Mesendoderm (in vitro differentiated cells): Measurements from ENCODE around the gene INTS4.
"Not testable (repeated sequence)": the region's sequence is repeated elsewhere in the genome, so short reads cannot be mapped to it uniquely, and the experiment has no call there.

Experiments
- DNase-seq: peaks from one replicate; pipeline ENCODE4 v3.0.0; 2013
- H2AK5ac ChIP-seq: 2 replicates; pipeline ENCODE4 v1.6.1; 2013; ENCODE audit warnings: low read length, inconsistent platforms
- H2BK120ac ChIP-seq: 2 replicates; pipeline ENCODE4 v1.6.1; 2013; ENCODE audit warnings: low read depth, mild to moderate bottlenecking, low read length, moderate library complexity, mixed read lengths
- H2BK15ac ChIP-seq: replicated peaks from 2 replicates; pipeline ENCODE4 v1.6.1; 2013; ENCODE audit warnings: low read depth, mild to moderate bottlenecking, moderate library complexity
- H2BK5ac ChIP-seq: 2 replicates; pipeline ENCODE4 v1.6.1; 2013; ENCODE audit warnings: low read length, inconsistent platforms
- H3K18ac ChIP-seq: 2 replicates; pipeline ENCODE4 v1.6.1; 2013; ENCODE audit warnings: mild to moderate bottlenecking, low read length, mixed read lengths
- H3K23ac ChIP-seq: one replicate; pipeline ENCODE4 v1.6.1; 2013; ENCODE audit warnings: low read length
- H3K27ac ChIP-seq: 2 replicates; pipeline ENCODE4 v1.5.1; 2013; ENCODE audit warnings: low read depth, mild to moderate bottlenecking, inconsistent platforms, low read length, moderate library complexity
- H3K27me3 ChIP-seq: 2 replicates; pipeline ENCODE4 v1.6.1; 2013; ENCODE audit warnings: low read length, control low read depth, mild to moderate bottlenecking, inconsistent platforms; ENCODE audit not compliant: insufficient read depth, poor library complexity
- H3K36me3 ChIP-seq: 2 replicates; pipeline ENCODE4 v1.6.1; 2013; ENCODE audit warnings: low read length, inconsistent platforms; ENCODE audit not compliant: control insufficient read depth, insufficient read depth
- H3K4ac ChIP-seq: one replicate; pipeline ENCODE4 v1.6.1; 2013; ENCODE audit warnings: low read depth, mild to moderate bottlenecking, low read length, moderate library complexity
- H3K4me1 ChIP-seq: 2 replicates; pipeline ENCODE4 v1.6.1; 2013; ENCODE audit warnings: low read depth, low read length, inconsistent platforms; ENCODE audit not compliant: control insufficient read depth
- H3K4me2 ChIP-seq: 2 replicates; pipeline ENCODE4 v1.6.1; 2013; ENCODE audit warnings: low read length
- H3K4me3 ChIP-seq: 2 replicates; pipeline ENCODE4 v1.5.1; 2013; ENCODE audit warnings: mild to moderate bottlenecking, low read length
- H3K56ac ChIP-seq: one replicate; pipeline ENCODE4 v1.6.1; 2013; ENCODE audit warnings: low read length
- H3K79me1 ChIP-seq: 2 replicates; pipeline ENCODE4 v1.6.1; 2013; ENCODE audit warnings: low read length, inconsistent platforms
- H3K79me2 ChIP-seq: 2 replicates; pipeline ENCODE4 v1.6.1; 2013; ENCODE audit warnings: mild to moderate bottlenecking, low read length; ENCODE audit not compliant: control insufficient read depth, insufficient read depth
- H3K9ac ChIP-seq: 2 replicates; pipeline ENCODE4 v1.6.1; 2013; ENCODE audit warnings: low read length, inconsistent platforms
- H4K5ac ChIP-seq: one replicate; pipeline ENCODE4 v1.6.1; 2013; ENCODE audit warnings: low read length
- H4K8ac ChIP-seq: one replicate; pipeline ENCODE4 v1.6.1; 2013; ENCODE audit warnings: low read depth, mild to moderate bottlenecking, control low read depth, low read length, moderate library complexity
- WGBS: extraction: QIAGEN DNeasy Blood & Tissue Kit; methylation state at CpG from one replicate; pipeline ENCODE4 v1.1.7; 2013; ENCODE audit warnings: low lambda C conversion rate, missing lambda C conversion rate; ENCODE audit not compliant: insufficient coverage; ENCODE audit errors: extremely low coverage; 5-methylcytosine and 5-hydroxymethylcytosine counted together

INTS4 gene

DNA sequence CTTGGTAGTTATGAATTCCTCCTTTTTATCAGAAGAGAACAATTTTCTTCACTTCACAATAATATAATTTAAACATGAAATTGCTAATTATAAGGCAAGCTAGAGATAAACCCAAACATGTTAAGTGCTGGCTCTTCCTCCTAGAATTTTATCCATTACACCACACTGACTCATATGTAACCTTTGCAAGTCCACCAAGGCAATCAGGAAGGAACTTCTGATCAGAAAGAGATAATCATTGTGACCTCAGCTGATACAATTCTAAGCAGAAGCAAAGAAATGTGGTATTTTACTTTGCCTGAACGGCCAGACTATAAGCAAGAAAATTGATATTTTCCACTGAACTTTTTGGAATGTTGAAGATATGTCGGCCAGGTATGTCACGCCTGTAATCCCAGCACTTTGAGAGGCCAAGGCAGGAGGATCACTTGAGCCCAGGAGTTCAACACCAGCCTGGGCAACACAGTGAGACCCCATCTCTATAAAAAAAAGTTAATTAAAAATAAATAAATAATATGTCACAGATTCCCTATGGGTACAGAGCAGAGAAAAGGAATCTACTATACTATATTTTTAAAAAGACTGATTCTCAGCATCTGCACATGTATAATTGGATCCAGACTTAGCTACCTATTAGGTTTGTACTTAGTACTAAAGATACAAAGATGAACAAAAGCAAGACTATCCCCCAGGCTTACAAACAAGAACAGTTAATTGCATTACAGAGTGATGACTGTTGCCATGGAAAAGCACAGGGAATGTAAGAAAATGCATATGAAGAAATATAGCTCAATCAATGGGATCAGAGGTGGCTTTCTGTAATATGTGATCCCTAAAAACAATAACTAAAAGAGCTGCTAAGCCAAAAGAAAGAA, 63.9 kb downstream of the INTS4 start:
- not testable (repeated sequence) for DNase-seq

DNA sequence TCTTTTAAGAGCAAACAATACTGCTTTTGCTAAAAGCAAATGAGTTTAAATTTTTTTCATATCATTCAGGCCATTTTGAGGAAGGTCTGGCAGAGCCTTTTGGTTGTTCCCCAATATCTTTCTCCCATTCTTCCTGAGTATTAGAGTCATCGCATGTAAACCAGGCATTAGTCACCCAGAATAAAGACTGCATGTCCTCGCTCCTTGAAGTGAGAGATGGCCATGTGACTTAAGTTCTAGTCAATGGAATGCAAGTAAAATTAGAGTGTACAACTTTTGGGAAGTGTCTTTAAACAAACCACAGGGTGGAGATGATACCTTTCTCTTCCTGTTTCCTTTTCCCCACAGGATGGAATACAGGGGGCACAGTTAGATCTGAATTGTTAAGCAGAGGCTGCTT, 76.8 kb downstream of the INTS4 start:
- not testable (repeated sequence) for H3K4me3 ChIP-seq, H3K79me2 ChIP-seq, H3K23ac ChIP-seq, H3K4me1 ChIP-seq, H3K56ac ChIP-seq, H3K27ac ChIP-seq, H3K4me2 ChIP-seq, H3K9ac ChIP-seq, H2BK120ac ChIP-seq, H3K36me3 ChIP-seq, H3K27me3 ChIP-seq, DNase-seq, H3K79me1 ChIP-seq, H3K18ac ChIP-seq, H3K4ac ChIP-seq, H4K8ac ChIP-seq, H2BK5ac ChIP-seq, H2AK5ac ChIP-seq, H2BK15ac ChIP-seq, H4K5ac ChIP-seq
- WGBS, result no CpG with 5 or more reads among the region's 2 CpGs

More for the DNA sequence above, 63.9 kb downstream of the INTS4 start:
- H3K4me3 ChIP-seq, H3K18ac ChIP-seq, H3K79me2 ChIP-seq, H3K23ac ChIP-seq, H2BK120ac ChIP-seq, H3K4ac ChIP-seq, H3K4me1 ChIP-seq, H4K5ac ChIP-seq, H2BK5ac ChIP-seq, H3K27ac ChIP-seq, H2BK15ac ChIP-seq, H3K4me2 ChIP-seq, H4K8ac ChIP-seq, H3K9ac ChIP-seq, H3K36me3 ChIP-seq, H3K79me1 ChIP-seq, H2AK5ac ChIP-seq, H3K56ac ChIP-seq, H3K27me3 ChIP-seq: not testable (repeated sequence)
- no CpG with 5 or more reads among the region's 3 CpGs for WGBS

DNA sequence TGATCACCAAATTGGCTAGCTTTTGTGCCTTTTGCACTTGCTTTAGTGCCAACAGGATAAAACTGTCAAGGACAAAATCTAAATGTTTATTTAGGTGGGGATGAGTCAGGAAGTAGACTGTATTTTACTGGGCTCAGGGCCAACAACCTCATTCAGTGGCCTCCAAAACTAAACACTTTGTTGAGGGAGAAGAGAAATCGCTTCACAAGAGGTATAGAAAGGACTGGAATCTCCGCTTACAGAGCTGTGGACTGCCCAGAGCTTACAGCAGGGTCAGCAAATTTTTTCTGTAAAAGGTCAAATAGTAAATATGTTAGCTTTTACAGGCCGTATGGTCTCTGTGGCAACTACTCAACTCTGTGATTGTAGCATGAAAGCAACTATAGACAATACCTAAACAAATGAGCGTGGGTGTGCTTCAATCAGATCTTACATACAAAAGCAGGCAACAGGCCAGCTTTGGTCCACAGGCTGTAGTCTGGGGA, 80.1 kb downstream of the INTS4 start:
- H3K23ac ChIP-seq, DNase-seq, H3K9ac ChIP-seq, H4K8ac ChIP-seq, H3K4me2 ChIP-seq, H3K18ac ChIP-seq, H3K4me1 ChIP-seq, H4K5ac ChIP-seq, H3K27ac ChIP-seq, H3K4ac ChIP-seq, H2BK15ac ChIP-seq, H2AK5ac ChIP-seq, H2BK120ac ChIP-seq, H3K4me3 ChIP-seq, H3K79me1 ChIP-seq, H3K36me3 ChIP-seq, H3K79me2 ChIP-seq, H3K27me3 ChIP-seq, H3K56ac ChIP-seq, H2BK5ac ChIP-seq: not testable (repeated sequence)
- whole genome bisulfite sequencing, result no CpG with 5 or more reads among the region's 4 CpGs

DNA sequence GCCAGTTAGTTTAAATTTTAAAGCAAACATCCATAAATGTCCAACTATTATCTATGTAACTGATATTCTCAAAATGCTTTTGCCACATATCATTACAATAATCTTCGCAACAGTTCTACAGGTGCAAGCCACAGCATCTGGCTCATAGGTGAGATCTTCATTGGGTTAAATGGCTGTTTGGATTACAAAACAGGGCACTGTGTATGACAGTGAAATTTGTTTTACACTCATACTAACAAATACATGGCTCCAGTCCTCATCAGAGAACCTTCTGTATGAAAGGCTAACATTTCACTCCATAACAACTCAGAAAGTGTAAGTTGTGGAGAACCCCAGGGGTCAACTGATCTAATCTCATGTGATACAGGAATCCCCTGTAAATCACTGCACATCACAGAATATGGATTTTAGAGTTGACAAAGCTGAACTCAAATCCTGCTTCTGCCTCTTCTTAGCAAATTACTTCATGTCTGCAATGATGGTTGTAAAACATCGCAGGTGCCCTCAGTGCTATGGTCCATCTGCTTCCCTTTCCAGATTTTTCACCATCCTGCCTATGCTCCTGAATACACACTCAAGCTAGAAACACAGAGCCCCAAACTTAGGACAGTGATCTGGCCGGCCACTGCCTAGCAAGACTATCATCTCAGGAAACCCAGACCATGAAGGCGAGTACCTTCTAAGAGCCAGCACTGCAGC, 80.7 kb downstream of the INTS4 start:
- H3K9ac ChIP-seq, H3K4me2 ChIP-seq, H3K56ac ChIP-seq, H4K5ac ChIP-seq, H3K23ac ChIP-seq, H4K8ac ChIP-seq, H2BK15ac ChIP-seq, H3K4me3 ChIP-seq, H3K4me1 ChIP-seq, H3K4ac ChIP-seq, H3K79me1 ChIP-seq, H3K27ac ChIP-seq, H3K27me3 ChIP-seq, H2BK5ac ChIP-seq, H3K36me3 ChIP-seq, H3K18ac ChIP-seq, H3K79me2 ChIP-seq, H2BK120ac ChIP-seq, H2AK5ac ChIP-seq, DNase-seq: not testable (repeated sequence)
- no CpG with 5 or more reads among the region's 4 CpGs for WGBS

DNA sequence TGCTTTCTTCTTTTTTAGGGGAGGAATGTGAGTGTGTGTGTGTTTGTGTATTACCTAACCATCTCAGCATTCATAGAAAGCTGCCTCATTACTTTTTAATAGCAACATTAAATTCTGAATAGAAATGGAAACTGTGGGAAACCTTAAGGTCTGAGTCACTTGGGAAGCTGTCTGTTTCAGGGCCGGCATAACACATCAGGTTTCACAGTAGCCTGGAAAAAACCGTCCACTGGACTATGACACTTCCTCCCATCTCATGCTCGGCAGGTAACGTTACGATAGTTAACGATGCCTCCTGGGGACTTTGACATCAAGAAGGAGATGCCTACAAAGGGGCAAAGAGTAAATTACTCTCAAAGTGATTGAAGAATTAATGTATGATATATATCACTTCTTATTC, 83.6 kb downstream of the INTS4 start:
- H3K27ac ChIP-seq, H3K4me2 ChIP-seq, DNase-seq, H4K8ac ChIP-seq, H2BK5ac ChIP-seq, H3K79me2 ChIP-seq, H3K18ac ChIP-seq, H2AK5ac ChIP-seq, H3K79me1 ChIP-seq, H3K4me1 ChIP-seq, H3K4me3 ChIP-seq, H3K23ac ChIP-seq, H3K4ac ChIP-seq, H2BK120ac ChIP-seq, H3K36me3 ChIP-seq, H3K56ac ChIP-seq, H3K9ac ChIP-seq, H3K27me3 ChIP-seq, H4K5ac ChIP-seq, H2BK15ac ChIP-seq: not testable (repeated sequence)
- WGBS, result no CpG with 5 or more reads among the region's 6 CpGs
